NCI-H526 treated with DMSO at 0.1 percent for 48 hours (cell line): Measurements from ENCODE around the gene LCK.

Experiments
- DNase-seq: peaks from one replicate; lab custom pipeline; 2025; lab: John Stamatoyannopoulos, UW

The LCK gene

DNA sequence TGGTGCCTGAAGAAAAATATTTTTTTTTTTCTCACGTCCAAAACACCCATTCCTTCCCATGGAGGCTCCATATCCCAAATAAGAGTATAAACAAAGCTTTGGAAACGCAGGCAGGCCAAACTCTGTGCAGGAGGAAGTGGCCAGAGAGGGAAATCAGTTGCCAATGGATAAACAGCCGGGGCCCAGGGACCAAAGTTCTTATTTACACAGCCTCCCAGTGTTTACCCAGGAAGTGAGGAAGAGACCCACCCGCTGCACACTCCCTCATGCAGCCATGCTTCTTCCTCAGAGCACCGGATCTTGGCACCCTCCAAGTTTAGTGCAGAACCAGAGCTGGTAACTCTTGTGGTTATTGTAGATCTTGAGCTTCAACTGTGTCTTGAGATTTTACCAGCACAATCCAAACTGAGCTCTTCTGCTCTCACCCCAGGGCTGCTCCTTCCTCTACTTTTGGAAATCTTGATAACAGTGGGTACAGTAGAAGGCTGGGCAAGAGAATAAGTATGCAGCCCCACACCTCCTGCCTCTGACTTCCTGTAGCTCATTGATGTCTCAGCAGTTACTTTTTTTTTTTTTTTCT lies 70.7 kb downstream of the LCK start:
- peak; percentile 25 for DNase-seq

DNA sequence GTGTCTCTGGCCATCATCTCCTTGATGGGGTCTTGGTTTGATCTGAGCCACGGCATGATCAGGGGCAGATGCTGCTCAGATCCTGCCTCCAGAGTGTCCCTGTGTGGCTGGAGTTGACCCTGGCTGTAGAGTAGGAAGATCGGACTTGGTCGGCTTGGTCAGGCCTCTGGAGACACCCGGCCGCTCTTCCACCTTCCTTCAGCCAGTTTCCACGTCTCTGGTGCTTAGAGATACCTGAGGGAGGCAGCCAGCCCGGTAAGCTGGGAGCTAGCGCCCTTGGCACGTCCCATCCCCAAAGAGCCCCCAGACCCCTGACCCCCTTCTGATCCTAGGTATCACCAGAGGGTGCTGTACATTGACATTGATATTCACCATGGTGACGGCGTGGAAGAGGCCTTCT lies 76.1 kb downstream of the LCK start:
- no peak for DNase-seq

DNA sequence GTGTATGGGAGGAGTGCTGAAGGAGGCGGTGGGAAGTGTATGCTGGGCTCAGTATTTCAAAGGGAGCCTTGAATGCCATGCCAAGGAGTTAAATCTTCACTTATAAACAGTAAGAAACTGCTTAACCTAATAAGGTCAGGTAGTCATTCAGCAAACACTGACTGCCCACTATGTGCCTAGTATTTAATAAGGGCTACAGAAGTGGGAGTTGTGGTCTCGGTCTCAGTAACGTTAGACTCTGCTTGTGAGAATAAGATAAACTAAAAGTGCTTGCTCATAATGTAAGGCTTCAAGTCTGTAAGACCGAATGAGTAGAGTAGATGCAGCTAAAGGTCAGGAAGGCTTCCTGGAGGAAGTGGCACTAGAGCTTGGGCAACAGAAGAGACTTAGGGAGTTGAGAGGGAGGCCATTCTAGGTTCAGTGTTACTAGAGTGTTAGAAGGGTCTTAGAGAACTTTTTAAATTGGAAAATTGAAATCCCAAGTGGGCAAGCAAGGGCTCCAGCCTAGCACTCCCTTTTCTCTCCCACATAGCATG lies 78.9 kb downstream of the LCK start:
- no peak for DNase-seq

DNA sequence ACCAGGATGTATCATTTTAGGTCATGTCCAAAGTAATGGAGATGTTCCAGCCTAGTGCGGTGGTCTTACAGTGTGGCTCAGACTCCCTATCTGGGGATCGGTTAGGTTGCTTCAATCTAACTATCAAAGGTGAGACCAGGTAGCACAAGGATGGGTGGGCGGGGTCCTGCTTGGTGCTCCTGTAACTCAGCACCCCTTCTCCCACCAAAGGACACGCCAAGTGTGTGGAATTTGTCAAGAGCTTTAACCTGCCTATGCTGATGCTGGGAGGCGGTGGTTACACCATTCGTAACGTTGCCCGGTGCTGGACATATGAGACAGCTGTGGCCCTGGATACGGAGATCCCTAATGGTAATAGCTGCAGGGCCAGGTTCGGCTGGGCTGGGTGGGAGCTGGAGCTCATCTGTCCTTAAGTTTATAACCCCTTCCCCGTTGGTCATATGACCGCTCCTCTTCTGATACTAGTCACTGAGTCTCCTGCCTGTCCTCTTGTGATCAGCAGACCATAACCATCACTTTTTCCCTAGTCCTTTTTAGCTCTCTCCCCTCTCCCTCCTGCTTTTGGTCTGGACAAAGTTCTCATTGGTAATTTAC lies 79.6 kb downstream of the LCK start:
- DNase-seq = no peak

DNA sequence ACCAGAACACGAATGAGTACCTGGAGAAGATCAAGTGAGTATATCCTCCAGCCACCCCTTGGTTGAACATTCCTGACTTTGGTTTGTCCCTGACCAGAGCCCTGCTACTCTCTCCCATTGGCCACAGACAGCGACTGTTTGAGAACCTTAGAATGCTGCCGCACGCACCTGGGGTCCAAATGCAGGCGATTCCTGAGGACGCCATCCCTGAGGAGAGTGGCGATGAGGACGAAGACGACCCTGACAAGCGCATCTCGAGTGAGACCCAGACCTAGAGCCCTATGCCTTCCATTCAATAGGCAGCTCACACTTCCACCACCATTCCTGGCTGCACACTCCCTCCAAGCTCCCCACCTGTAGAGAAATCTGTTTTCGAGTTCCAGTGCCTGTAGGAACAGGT lies 80.5 kb downstream of the LCK start:
- no peak for DNase-seq

DNA sequence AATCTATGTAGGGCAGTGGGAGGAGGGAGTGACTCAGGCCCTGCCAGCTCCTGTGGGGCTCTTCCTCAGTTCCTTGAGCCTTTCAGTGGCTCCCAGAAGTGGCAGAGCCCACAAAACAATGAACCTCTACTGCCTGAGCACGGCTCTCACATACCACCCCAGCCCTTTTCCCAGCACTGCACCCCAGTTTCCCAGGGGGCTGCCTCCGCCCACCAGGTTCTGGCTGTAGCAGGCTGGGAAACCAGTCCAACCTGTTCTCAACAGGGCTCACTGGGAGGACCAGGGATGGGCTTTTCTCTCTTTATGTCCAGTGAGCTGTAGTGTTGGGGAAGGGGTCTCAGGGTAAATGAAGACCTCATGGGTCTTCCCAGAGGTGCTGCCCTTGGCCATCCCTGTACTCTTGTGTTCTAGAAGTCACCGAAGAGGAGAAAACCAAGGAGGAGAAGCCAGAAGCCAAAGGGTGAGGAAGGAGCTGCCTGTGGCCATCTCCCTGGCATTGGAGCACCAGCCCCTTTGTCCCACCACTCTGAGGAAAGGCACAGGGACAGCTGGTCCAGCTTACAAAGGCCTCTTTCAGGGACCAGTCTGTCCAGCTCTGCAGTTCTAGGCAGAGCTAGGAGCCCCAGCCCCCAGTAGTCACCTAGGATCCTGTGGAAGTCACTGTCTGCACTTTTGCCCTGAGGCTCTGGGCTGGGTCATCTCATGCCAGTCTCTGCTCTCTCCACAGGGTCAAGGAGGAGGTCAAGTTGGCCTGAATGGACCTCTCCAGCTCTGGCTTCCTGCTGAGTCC lies 81.4 kb downstream of the LCK start:
- DNase-seq = no peak

DNA sequence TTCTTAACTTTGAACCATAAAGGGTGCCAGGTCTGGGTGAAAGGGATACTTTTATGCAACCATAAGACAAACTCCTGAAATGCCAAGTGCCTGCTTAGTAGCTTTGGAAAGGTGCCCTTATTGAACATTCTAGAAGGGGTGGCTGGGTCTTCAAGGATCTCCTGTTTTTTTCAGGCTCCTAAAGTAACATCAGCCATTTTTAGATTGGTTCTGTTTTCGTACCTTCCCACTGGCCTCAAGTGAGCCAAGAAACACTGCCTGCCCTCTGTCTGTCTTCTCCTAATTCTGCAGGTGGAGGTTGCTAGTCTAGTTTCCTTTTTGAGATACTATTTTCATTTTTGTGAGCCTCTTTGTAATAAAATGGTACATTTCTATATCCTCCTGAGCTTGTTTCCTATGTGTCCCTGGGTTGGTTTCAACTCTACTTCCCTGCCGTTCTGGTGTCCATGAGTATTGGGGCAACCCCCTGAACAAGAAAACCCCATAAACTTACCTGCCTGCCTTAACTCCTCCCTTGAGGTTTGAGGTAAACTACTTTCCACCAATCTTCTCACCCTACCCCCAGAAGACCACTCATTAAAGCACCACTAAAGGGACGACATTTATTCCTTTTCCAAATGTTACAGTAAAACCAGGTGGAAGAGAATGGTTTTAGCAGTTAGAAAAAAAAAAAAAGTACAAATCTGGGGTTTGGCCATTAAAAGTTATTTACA lies 82.3 kb downstream of the LCK start:
- no peak for DNase-seq

DNA sequence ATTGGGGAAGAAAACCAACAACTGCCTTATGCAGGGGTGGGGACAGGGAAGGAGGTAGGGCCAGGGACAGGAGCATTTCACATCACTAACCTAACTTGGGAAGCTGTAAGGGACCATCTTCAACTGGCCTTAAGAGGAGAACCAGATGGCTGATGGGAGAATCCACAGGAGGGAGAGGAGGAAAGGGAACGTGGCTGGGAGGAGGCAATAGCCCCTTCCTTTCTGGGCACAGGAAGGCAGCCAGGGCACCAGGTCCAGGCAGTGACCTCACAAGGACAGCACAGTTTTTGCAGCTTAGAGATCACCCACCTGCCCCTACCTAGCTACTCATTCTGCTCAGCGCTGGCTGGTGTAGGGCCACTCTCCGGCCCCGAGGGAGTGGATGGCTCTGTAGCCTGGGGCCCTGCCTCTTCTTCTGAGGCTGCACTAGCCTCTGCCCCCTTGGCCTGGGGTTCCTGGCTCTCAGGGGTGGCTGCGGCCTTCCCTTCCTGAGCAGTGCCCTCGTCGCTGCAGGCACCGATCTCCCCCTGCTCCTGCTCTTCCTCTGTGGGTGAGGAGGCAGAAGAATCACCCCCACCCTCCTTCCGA lies 83.3 kb downstream of the LCK start:
- no peak for DNase-seq

DNA sequence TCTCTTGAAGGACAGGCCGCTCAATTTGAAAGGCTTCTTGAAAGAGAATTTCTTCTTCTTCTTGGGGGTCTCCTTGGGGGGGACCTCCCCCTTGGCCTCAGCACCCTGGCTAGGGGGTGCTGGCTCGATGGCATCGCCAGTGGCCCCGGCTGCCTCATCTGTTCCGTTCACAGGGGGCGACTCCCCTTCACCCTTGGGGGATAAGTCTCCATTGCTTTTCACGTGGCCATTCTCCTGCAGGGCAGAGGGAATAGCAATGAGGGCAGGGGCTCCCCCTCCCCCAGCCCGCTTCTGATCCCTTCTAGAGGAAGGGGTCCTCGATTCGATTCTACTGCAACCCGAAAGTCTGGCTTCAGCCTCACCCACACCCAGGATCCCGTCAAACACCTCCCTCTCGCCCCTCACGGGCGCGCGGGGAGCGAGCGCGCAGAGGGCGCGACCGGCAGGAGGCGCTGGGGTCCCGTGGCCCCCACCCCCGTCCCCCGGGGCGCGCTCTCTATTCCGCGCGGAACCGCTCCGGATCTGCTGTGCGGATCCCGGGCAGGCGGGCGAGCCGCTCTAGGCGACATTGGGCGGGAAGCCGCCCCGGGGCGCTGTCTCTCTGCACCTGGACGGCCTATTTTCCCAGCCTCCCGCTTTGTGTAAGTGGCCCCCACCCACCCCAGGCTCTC lies 83.9 kb downstream of the LCK start:
- DNase-seq = no peak

DNA sequence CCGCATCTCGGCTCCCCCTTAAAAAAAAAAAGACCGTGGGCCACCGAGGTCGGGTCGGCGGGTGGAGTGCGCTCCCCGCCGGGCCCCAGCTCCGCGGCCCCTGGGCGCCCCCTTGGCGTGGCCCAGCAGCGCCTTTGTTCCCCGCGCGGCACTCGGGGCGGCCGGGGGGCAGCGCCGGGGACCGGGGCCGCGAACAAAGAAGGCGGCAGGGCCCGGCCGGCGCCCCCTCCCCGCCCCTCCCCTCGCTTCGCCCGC lies 84.4 kb downstream of the LCK start:
- no peak for DNase-seq
